Measurements from ENCODE around the gene ARMC6.

The ARMC6 gene

DNA sequence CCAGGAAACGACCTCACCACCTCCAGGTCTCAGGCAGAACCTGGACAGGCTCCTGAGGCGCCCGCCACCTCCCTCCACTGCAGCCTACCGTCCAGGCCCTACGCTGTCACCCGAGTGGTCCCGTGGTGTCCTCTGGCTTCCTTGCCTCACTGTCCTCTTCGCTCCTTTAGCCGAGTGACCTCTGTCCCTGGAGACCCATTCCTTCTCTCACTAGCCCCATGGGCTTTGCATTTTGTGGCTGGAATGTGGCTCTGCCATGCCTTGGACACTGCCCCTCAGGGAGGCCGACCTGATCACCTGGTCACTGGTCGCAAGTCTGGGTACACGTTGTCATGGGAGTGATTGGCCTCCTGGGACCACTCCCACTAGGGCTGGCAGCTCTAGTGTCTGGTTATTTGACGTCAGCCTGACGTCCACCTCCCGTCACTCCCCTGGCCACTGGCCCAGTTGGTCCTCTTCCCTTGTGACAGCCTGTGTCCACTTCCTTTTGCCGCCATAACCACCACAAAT is 48.3 kb downstream of the ARMC6 start:
- no peak overlapping the region for H3K4me3 ChIP-seq (ENCODE audit: low read depth, low read length)
- DNase-seq = no peak
- TF ChIP-seq, protein P1, sequence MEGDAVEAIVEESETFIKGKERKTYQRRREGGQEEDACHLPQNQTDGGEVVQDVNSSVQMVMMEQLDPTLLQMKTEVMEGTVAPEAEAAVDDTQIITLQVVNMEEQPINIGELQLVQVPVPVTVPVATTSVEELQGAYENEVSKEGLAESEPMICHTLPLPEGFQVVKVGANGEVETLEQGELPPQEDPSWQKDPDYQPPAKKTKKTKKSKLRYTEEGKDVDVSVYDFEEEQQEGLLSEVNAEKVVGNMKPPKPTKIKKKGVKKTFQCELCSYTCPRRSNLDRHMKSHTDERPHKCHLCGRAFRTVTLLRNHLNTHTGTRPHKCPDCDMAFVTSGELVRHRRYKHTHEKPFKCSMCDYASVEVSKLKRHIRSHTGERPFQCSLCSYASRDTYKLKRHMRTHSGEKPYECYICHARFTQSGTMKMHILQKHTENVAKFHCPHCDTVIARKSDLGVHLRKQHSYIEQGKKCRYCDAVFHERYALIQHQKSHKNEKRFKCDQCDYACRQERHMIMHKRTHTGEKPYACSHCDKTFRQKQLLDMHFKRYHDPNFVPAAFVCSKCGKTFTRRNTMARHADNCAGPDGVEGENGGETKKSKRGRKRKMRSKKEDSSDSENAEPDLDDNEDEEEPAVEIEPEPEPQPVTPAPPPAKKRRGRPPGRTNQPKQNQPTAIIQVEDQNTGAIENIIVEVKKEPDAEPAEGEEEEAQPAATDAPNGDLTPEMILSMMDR (IDR thresholded peaks at IDR 0.05; ENCODE audit: low read depth, low read length) = no peak
- no peaks in the 10 kb centered on the region for H3K27me3 ChIP-seq (ENCODE audit: insufficient read depth, low read depth, severe bottlenecking)
- no peak overlapping the region for H3K27ac ChIP-seq
- no peaks in the 10 kb centered on the region for H3K36me3 ChIP-seq
- H3K9me3 ChIP-seq (ENCODE audit: severe bottlenecking) = no peaks in the 10 kb centered on the region

DNA sequence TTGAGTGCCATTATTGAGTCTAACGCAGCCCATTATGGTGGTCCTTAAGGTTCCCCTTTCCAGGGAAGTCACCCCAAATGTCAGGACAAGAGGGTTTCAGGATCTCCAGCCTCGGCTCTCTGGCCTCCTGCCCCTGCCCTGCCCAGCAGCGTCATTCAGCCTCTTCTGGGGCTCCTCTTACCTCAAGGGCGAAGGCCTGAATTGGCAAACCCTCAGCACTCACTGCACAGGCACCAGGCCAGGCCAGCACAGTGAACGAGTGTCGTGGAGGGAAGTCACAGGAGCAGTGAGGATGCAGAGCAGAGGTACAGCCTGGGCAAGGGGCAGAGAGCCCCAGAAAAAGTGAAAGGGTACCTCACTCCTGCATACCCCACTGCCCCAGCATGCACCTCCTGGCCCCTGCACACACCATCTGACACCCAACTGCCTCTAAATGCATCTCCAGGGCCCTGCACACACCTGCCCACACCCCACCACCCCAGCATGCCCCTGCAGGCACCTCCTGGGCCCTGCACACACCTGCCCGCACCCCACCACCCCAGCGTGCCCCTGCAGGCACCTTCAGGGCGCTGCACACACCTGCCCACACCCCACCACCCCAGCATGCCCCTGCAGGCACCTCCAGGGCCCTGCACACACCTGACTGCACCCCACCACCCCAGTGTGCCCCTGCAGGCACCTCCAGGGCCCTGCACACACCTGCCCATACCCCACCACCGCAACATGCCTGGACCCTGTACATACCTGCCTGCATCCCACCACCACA is 50.2 kb downstream of the ARMC6 start:
- Histone ChIP-seq H3K27ac (no peak overlapping the region), H3K27me3 (ENCODE audit: insufficient read depth, low read depth, severe bottlenecking) (no peaks in the 10 kb centered on the region), H3K4me3 (ENCODE audit: low read depth, low read length) (no peak overlapping the region), H3K9me3 (ENCODE audit: severe bottlenecking) (no peaks in the 10 kb centered on the region), H3K36me3 (no peaks in the 10 kb centered on the region)
- no peak for DNase-seq
- TF ChIP-seq, protein P1 (IDR thresholded peaks at IDR 0.05; ENCODE audit: low read depth, low read length) = no peak

DNA sequence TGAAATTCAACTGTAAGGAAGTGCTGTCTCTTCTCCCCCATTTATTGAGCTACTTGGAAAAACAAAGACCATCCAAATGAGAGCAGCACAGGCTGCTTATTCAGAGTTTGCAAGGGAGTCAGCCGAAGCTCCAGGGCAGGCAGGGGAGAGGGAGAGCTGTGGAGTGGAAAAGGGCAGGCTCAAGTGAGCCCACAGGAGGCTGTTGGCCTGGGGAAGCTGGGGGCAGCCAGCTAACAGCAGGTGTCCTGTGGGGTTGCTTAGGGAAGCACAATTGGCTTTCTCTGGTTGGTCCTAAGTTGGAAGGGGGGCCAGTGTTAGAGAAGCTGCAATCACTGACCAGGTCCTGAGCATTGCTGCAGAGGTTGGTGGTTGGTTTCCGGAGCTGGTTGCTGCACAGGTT is 54.3 kb downstream of the ARMC6 start:
- no peaks in the 10 kb centered on the region for H3K9me3 ChIP-seq (ENCODE audit: severe bottlenecking)
- H3K36me3 ChIP-seq = no peaks in the 10 kb centered on the region
- H3K27me3 ChIP-seq (ENCODE audit: insufficient read depth, low read depth, severe bottlenecking) = no peaks in the 10 kb centered on the region
- DNase-seq = no peak
- no peak overlapping the region for H3K27ac ChIP-seq
- TF ChIP-seq, protein P1 (IDR thresholded peaks at IDR 0.05; ENCODE audit: low read depth, low read length) = no peak
- H3K4me3 ChIP-seq (ENCODE audit: low read depth, low read length) = no peak overlapping the region

DNA sequence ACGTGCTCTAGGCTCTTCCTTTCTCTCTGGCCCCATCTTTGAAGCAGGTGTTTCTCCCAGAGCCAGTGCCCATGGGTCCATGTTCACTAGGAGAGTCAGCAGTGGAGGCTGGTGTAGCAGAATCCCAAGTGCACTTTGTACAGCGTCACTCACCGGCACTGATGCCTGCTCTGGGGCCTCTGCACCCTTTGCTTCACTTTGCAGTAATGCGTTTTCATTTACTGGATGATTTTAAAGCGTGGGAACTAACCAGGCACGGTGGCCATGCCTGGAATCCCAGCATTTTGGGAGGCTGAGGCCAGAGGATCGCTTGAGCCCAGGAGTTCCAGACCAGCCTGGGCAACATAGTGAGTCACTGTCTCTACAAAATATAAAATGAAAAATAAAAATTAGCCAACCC is 61.1 kb downstream of the ARMC6 start:
- Histone ChIP-seq H3K27me3 (ENCODE audit: insufficient read depth, low read depth, severe bottlenecking) (no peaks in the 10 kb centered on the region), H3K4me3 (ENCODE audit: low read depth, low read length) (no peak overlapping the region), H3K9me3 (ENCODE audit: severe bottlenecking) (no peaks in the 10 kb centered on the region), H3K27ac (no peak overlapping the region), H3K36me3 (no peaks in the 10 kb centered on the region; the same call in 1 of the 2 replicates)
- DNase-seq = no peak
- TF ChIP-seq, protein P1 (IDR thresholded peaks at IDR 0.05; ENCODE audit: low read depth, low read length) = no peak

DNA sequence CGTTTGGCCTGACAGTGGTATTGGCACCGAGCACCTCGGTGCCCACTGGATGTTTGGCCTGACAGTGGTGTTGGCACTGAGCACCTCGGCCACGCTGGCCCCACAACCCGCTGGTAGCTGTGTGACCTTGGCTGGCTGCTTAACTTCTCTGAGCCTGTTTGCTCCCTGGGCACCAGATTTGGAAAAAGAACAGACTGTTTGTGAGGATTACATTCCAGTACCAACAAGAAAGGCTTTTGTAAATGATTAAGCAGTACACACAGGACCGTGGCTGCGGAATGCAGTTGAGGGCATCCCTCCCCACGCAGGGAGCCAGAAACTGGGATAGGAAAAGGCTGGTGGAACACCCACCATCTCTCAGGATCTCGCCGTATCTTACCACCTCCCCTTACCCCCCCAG is 62.3 kb downstream of the ARMC6 start:
- TF ChIP-seq, protein P1 (IDR thresholded peaks at IDR 0.05; ENCODE audit: low read depth, low read length) = no peak
- Histone ChIP-seq H3K27ac (no peak overlapping the region), H3K9me3 (ENCODE audit: severe bottlenecking) (no peaks in the 10 kb centered on the region), H3K27me3 (ENCODE audit: insufficient read depth, low read depth, severe bottlenecking) (no peaks in the 10 kb centered on the region), H3K36me3 (no peaks in the 10 kb centered on the region; the same call in 1 of the 2 replicates), H3K4me3 (ENCODE audit: low read depth, low read length) (no peak overlapping the region)
- no peak for DNase-seq
